GM18951 (cell line): ENCODE measurements around the gene NXT1.
"Not testable (repeated sequence)": the region's sequence is repeated elsewhere in the genome, so short reads cannot be mapped to it uniquely, and the experiment has no call there.

Source experiments
- POLR2A ChIP-seq: IDR thresholded peaks from 4 replicates; pipeline ENCODE4 v1.6.1; 2011; ENCODE audit warnings: mild to moderate bottlenecking; ENCODE audit not compliant: insufficient read length, insufficient read depth; ENCODE audit errors: extremely low read depth
- in situ Hi-C: fragments of 300-500 bp; cut with MboI; formaldehyde crosslinking; loops from one replicate; pipeline ENCODE4 v1.12.0; 2022; ENCODE audit warnings: low sequenced_read_pairs, mixed read lengths, inconsistent platforms; ENCODE audit not compliant: unreplicated experiment

The NXT1 gene

DNA sequence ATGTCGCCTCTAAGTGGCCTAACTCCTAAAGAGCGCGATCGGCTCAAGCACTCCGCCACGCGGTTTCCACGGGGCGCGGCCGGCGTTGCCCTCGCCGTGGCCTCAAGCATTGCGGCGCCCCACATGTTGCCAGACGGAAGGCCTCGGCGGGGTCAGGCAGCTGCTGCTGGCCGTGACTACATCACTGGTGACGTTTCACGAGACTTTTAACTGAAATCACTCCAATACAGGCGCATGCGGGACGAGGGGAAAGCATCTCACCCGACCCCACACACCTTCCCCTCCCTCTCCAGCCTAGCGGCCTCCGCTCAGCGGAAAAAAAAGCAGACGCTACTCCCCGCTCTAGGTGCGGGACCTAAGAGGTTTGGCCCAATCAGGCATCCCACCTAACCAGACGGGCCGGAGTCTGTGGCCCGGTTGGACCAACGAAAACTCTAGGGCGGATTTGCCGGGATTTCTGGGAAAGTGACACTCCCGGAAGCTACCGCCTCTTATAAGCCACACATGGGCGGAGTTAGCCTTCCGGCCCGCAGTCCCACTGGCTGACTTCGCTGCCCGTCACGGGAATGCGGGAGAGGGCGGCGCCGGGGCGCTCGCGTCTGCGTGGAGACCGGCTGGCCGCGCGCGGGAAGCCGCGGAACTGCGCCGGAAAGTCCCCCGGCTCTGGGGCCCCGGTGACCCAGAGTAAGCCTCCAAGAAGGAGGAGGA lies at the start of gene NXT1:
Gene NXT1, plus strand, starts transcription at position 596 of the 708 bp plus-strand sequence. CDS start 3,251 bp downstream, outside the sequence.
- in situ Hi-C loops: no loop called here

DNA sequence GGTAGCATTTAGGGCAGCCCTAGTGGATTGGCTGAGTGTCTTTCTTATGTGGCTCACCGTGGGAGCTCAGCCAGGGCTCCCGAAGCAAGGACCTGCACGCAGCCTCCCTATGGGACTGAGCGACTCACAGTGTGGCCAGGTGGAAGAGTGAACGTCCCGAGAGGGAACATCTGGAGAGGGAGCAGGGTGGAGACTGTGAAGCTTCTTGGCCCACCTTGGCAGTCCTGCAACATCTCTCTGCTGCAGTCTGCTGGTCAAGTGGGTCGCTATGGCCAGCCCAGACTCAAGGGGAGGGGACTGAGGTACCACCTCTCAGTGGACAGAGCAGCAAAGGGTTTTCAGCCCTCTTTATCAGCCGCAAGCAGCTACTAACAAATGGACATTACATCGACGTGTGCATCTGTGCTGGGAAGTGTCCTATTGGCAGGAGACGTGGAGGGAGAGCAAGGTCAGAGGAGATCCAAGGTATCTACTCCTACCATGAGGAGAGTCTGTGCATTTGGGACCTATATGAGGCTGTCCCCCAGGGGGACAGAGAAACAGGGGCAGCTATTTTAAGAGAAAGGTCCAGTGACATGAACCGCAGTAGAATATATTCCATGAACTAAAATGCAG lies 49.0 kb upstream of the NXT1 start:
- in situ Hi-C loops: no loop called here
- no peak for TF ChIP-seq POLR2A

More for the DNA sequence above, at the start of gene NXT1:
- TF ChIP-seq POLR2A: peak; percentile 59

GRCh38 chr20:23302386-23302785 lies 48.2 kb upstream of the NXT1 start:
- TF ChIP-seq POLR2A: no peak
- in situ Hi-C loops: no loop called here

DNA sequence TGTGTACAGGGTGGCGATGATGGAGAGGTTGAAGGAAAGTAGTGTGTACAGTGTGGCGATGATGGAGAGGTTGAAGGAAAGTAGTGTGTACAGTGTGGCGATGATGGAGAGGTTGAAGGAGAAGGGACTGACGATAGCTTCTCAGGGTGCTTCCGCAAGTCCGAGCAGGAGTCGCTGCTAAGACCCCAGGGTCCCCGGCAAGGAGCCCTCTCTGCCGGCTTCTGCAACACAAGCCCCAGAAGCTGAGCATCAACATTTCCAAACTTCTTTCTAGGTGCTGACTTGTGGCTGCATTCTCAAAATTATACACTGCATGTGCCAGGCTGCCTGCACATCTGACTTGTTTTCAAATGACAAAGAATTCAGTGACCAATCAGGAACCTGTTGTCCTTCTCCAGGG lies 47.8 kb upstream of the NXT1 start:
- no peak for TF ChIP-seq POLR2A
- in situ Hi-C loops: no loop called here

DNA sequence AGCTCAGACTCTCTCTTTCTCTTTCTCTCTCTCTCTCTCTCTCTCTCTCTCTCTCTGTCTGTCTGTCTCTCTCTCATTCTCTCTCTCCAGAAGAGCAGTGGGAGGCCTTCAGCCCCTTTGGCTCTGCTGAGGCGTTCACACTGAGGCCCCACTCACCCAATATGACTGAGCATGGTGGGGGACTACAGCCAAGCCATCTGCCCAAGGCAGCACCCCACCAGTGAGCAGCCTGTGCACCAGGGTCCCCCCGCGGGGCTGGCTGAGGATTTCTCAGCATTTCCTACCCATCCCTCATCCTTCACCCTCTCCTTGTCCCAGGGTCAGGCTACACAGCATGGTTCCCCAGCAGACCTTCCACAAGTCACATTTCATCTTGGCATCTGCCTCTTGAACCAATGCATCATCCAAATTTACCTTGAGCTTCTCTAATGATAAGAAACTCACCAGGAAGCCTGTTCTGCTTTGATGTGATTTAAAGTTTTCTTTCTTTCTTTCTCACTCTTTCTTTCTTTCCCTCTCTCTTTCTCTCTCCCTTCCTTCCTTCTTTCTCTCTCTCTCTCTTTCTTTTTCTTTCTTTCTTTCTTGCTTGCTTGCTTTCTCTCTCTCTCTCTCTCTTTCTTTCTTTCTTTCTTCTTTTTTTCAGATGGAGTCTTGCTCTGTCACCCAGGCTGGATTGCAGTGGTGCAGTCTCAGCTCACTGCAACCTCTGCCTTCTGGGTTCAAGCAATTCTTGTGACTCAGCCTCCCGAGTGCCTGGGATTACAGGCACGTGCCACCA lies 47.1 kb upstream of the NXT1 start:
- in situ Hi-C loops: no loop called here
- no peak for TF ChIP-seq POLR2A

- no peak for TF ChIP-seq POLR2A
Measured at GRCh38 chr20:23304616-23305015, 46.0 kb upstream of the NXT1 start.

GRCh38 chr20:23305098-23305497 lies 45.5 kb upstream of the NXT1 start:
- no peak for TF ChIP-seq POLR2A
- in situ Hi-C loops: no loop called here

More at GRCh38 chr20:23304616-23305015, 46.0 kb upstream of the NXT1 start:
- in situ Hi-C loops: no loop called here

DNA sequence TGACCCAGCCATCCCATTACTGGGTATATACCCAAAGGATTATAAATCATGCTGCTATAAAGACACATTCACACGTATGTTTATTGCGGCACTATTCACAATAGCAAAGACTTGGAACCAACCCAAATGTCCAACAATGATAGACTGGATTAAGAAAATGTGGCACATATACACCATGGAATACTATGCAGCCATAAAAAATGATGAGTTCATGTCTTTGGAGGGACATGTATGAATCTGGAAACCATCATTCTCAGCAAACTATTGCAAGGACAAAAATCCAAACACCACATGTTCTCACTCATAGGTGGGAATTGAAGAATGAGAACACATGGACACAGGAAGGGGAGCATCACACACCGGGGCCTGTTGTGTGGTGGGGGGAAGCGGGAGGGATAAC lies 43.2 kb upstream of the NXT1 start:
- in situ Hi-C loops: not testable (repeated sequence)

DNA sequence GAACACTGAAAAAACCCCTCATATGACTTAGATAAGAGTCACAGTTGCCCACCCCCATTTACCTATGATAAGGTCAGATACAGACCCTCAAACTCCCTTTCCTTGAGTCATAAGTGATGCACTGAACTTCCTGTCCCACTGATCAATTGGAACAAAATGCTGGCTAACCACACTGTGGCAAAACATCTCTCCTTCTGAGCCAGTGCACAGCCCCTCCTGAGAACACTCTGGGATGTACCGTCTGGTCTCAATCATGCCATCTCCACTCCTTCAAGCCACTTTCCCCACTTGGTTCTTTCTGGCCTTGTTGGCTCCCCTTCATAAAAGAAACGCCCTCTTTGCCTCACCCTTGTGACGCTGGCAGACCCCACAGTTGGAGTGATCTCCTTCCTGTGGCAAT lies 42.6 kb upstream of the NXT1 start:
- no peak for TF ChIP-seq POLR2A
- in situ Hi-C loops: no loop called here

DNA sequence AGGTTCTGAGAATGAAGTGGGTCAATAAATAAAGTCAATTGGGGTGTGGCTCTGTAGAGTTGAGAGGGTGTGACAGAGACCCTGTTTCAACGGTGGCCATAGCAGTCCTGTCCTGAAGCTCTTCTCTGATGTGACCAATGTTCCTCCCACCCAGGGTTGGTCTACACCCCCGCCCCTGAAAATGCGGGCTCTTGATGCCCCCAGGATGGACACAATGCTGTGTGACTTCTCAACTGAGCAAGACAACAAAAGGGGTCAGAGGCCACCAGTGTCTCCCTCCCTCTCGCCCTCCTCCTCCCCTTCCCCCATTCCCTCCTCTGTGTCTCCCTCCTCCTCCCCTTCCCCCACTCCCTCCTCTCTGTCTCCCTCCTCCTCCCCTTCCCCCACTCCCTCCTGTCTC lies 41.7 kb upstream of the NXT1 start:
- TF ChIP-seq POLR2A: no peak
- in situ Hi-C loops: no loop called here

DNA sequence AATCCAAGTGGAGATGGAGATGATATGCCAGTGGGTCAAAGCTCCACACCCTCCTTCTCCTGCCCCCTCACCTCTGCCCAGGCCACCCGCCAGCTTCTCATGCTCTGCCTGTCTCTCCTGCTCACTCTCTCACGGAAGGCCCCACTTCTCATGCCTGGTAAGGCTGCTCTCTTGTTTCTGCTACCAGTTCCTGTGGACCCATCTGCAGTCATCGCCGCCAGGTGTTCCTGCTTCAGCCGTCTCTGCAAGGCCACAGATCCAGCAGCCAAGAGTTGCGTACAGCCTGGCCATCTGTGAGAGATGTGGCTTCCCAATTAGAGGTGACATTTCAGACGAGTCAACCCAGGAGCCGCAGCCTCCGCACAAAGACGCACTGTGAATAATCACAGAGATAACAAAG lies 40.8 kb upstream of the NXT1 start:
- in situ Hi-C loops: no loop called here
- TF ChIP-seq POLR2A: no peak

- in situ Hi-C loops: no loop called here
- TF ChIP-seq POLR2A: no peak
Measured at GRCh38 chr20:23311947-23312506, 38.6 kb upstream of the NXT1 start.

DNA sequence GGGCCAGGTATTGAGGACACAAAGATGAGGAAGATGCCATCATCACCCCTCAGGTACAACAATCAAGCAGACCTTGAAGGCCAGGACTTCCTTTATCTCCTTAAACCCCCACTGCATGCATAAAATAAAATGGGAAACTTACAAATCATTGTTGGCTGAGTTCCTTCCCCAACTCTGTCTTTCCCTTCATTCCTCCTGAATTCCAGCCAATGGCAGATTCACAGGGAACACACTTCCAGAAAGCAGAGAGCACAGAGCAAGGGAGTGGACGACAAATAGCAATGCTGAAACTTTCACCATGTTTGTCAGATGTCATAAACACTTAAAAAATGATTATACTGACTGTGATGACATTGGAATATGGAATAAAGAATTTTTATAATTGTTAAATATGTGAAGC lies 37.3 kb upstream of the NXT1 start:
- in situ Hi-C loops: no loop called here

More for the DNA sequence above, 37.3 kb upstream of the NXT1 start:
- no peak for TF ChIP-seq POLR2A
